ENCODE results near the gene BACH2.

DNA sequence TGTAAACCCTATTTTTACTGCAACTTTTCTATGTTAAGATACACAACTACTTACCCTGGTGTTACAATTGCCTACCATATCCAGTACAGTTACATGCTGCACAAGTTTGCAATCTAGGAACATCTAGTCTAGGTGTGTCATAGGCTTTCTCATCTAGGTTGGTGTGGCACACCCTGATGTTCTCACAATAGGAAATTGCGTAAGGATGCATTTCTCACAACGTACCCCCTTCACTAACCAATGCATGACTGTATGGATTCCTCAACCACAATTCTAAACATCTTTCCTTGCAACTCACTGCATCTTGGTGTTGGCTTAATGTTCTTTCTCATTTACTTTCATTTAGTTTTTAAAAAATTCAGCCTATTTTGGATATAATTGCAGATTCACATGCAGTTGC is 370.8 kb downstream of the BACH2 start:
- TF ChIP-seq POLR2A (IDR thresholded peaks at IDR 0.05; ENCODE audit: low read length) (no peak), RFX5 (IDR thresholded peaks at IDR 0.05) (no peak)
- TF ChIP-seq, protein P1, sequence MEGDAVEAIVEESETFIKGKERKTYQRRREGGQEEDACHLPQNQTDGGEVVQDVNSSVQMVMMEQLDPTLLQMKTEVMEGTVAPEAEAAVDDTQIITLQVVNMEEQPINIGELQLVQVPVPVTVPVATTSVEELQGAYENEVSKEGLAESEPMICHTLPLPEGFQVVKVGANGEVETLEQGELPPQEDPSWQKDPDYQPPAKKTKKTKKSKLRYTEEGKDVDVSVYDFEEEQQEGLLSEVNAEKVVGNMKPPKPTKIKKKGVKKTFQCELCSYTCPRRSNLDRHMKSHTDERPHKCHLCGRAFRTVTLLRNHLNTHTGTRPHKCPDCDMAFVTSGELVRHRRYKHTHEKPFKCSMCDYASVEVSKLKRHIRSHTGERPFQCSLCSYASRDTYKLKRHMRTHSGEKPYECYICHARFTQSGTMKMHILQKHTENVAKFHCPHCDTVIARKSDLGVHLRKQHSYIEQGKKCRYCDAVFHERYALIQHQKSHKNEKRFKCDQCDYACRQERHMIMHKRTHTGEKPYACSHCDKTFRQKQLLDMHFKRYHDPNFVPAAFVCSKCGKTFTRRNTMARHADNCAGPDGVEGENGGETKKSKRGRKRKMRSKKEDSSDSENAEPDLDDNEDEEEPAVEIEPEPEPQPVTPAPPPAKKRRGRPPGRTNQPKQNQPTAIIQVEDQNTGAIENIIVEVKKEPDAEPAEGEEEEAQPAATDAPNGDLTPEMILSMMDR (IDR thresholded peaks at IDR 0.05): no peak
